ENCODE data around the gene EFCC1.

Gene EFCC1

GRCh38 chr3:129013491-129013891, 12.4 kb downstream of the EFCC1 start:
- Histone ChIP-seq H3K4me3 (no peak overlapping the region), H3K27ac (no peak overlapping the region), H3K36me3 (no peaks in the 10 kb centered on the region), H3K9me3 (no peaks in the 10 kb centered on the region), H3K4me1 (no peaks in the 10 kb centered on the region), H3K27me3 (peaks cover 0 to 3% of the 10 kb centered on the region in 2 donors)
- TF ChIP-seq CTCF (IDR thresholded peaks at IDR 0.05), result no peak
- intact Hi-C loops (cut with DNase I; ENCODE audit: low total_unique reads), result no loop called here
- no peak for DNase-seq

GRCh38 chr3:129014148-129014547, 13.0 kb downstream of the EFCC1 start:
- no peaks in the 10 kb centered on the region for H3K4me1 ChIP-seq
- no peak overlapping the region for H3K27ac ChIP-seq
- no peaks in the 10 kb centered on the region for H3K36me3 ChIP-seq
- intact Hi-C loops (cut with DNase I; ENCODE audit: low total_unique reads), result no loop called here
- TF ChIP-seq CTCF (IDR thresholded peaks at IDR 0.05), result no peak
- no peaks in the 10 kb centered on the region for H3K9me3 ChIP-seq
- no peak overlapping the region for H3K4me3 ChIP-seq
- DNase-seq, result no peak
- peaks cover 0 to 8% of the 10 kb centered on the region in 2 donors for H3K27me3 ChIP-seq

GRCh38 chr3:129014793-129015345, 13.8 kb downstream of the EFCC1 start:
- no peak for DNase-seq
- H3K9me3 ChIP-seq, result no peaks in the 10 kb centered on the region
- no peak overlapping the region for H3K4me3 ChIP-seq
- intact Hi-C loops (cut with DNase I; ENCODE audit: low total_unique reads), result no loop called here
- H3K36me3 ChIP-seq, result no peaks in the 10 kb centered on the region
- no peak for TF ChIP-seq CTCF (IDR thresholded peaks at IDR 0.05)
- H3K4me1 ChIP-seq, result no peaks in the 10 kb centered on the region
- H3K27me3 ChIP-seq, result peaks cover 0 to 9% of the 10 kb centered on the region in 2 donors
- no peak overlapping the region for H3K27ac ChIP-seq

GRCh38 chr3:129015388-129016105, 14.4 kb downstream of the EFCC1 start:
- DNase-seq, result no peak
- no peak overlapping the region for H3K27ac ChIP-seq
- no peak overlapping the region for H3K4me3 ChIP-seq
- intact Hi-C loops (cut with DNase I; ENCODE audit: low total_unique reads), result no loop called here
- H3K4me1 ChIP-seq, result no peaks in the 10 kb centered on the region
- no peaks in the 10 kb centered on the region for H3K36me3 ChIP-seq
- H3K9me3 ChIP-seq, result no peaks in the 10 kb centered on the region
- no peak for TF ChIP-seq CTCF (IDR thresholded peaks at IDR 0.05)
- peaks cover 0 to 12% of the 10 kb centered on the region in 2 donors for H3K27me3 ChIP-seq

- Histone ChIP-seq H3K27ac (no peak overlapping the region), H3K4me1 (no peaks in the 10 kb centered on the region), H3K27me3 (peaks cover 0 to 17% of the 10 kb centered on the region in 2 donors), H3K36me3 (no peaks in the 10 kb centered on the region), H3K4me3 (no peak overlapping the region), H3K9me3 (no peaks in the 10 kb centered on the region)
- DNase-seq, result no peak
- TF ChIP-seq CTCF (IDR thresholded peaks at IDR 0.05), result no peak
- intact Hi-C loops (cut with DNase I; ENCODE audit: low total_unique reads), result no loop called here
Observed at GRCh38 chr3:129016356-129016719, 15.2 kb downstream of the EFCC1 start.
